OCI-M1 (cell line): ENCODE results near the gene CDCP2.

ENCODE experiments used
- DNase-seq: peaks from one replicate; lab custom pipeline; 2025; lab: John Stamatoyannopoulos, UW

Gene CDCP2

DNA sequence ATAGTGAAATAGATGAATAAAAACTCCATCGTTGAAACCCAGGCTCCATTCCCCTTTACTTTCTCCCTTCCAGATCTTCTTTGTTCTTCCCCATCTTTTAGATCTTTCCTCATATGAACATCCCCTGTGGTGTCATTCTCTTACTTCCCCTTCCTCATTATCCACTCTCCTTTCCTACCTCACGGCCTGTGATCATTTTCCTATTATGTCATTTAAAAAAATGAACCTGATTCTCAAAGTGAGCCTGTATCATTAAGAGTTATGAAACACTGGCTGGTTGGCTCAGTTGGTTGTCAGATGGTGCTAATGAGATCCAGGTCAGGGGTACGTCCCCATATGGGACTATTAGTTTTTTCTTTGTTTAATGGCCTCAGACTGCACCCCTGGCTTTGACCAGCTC is 61.1 kb downstream of the CDCP2 start:
- no peak for DNase-seq

- no peak for DNase-seq
These were observed 64.4 kb downstream of the CDCP2 start for GRCh38 chr1:54088385-54088784.

DNA sequence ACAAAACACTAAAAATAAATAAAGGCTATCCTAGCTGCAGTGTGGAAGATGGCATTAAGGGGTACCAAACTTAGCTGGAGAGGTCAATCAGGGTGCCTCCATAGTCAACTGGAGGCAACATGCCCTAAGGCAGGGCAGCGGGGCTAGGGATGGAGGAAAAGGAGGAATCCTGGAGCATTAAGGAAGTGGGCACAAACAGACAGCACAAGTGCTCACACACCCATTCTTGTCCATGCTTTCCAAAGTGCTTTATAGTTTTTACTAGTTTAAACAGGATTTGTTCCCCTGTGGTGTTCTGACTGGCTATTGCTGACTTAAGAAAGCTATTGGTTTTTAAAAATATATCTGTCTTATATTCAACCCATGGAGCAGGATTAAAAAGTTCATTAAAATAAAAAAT is 66.0 kb downstream of the CDCP2 start:
- no peak for DNase-seq

DNA sequence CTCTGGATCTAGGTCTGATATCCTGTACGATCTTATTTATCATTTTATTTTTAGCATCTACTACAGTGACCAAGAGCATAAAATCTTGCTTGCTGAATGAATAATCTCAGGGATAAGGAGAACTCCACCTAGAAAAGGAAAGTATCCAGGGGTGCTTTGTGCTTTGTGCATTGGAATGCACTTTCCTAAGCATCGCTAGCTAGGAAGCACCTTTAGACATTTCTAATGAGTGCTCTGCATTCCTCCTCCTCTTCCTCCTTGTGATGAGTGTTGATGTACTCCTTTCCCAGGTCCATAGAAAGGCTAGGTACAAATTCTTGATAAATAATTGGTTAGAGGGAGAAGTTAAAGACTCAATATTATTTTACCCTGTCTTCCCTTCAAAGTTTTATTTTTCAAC is 68.0 kb downstream of the CDCP2 start:
- no peak for DNase-seq
